HEK293T (cell line): ENCODE data around the gene OR6N2.

ENCODE experiments used
- CTCF ChIA-PET: fragments of 350-600 bp; formaldehyde crosslinking; extraction: SDS; loops from one replicate; lab custom pipeline; 2021; ENCODE audit warnings: antibody characterized with exemption, inconsistent platforms; lab: Yijun Ruan, JAX
- POLR2A ChIA-PET: fragments of 350-600 bp; formaldehyde crosslinking; extraction: SDS; loops from one replicate; lab custom pipeline; 2020; ENCODE audit warnings: antibody characterized with exemption, inconsistent platforms; lab: Yijun Ruan, JAX
- DNase-seq: peaks from one replicate; pipeline ENCODE4 v3.0.0; 2012; ENCODE audit warnings: mixed read lengths; ENCODE audit errors: extremely low spot score
- ARNT ChIP-seq: fragments of 450-650 bp; IDR thresholded peaks from 2 replicates; pipeline ENCODE4 v1.6.1; 2017; ENCODE audit warnings: mild to moderate bottlenecking
- BHLHE40 ChIP-seq: fragments of 450-650 bp; IDR thresholded peaks from 2 replicates; pipeline ENCODE4 v1.6.1; 2016; ENCODE audit warnings: mild to moderate bottlenecking, moderate library complexity, borderline replicate concordance
- CTBP1 ChIP-seq: fragments of 450-650 bp; IDR thresholded peaks from 2 replicates; pipeline ENCODE4 v1.6.1; 2016; ENCODE audit warnings: borderline replicate concordance
- ELF4 ChIP-seq: fragments of 450-650 bp; IDR thresholded peaks from 2 replicates; pipeline ENCODE4 v1.6.1; 2017; ENCODE audit warnings: antibody characterized with exemption
- FOXA1 ChIP-seq: fragments of 450-650 bp; IDR thresholded peaks from 2 replicates; pipeline ENCODE4 v1.6.1; 2016; ENCODE audit warnings: mild to moderate bottlenecking
- FOXK2 ChIP-seq: fragments of 450-650 bp; IDR thresholded peaks from 2 replicates; pipeline ENCODE4 v1.6.1; 2016; ENCODE audit warnings: mild to moderate bottlenecking
- FOXM1 ChIP-seq: fragments of 450-650 bp; IDR thresholded peaks from 2 replicates; pipeline ENCODE4 v1.6.1; 2017; ENCODE audit warnings: mild to moderate bottlenecking, borderline replicate concordance
- HDGF ChIP-seq: fragments of 450-650 bp; IDR thresholded peaks from 2 replicates; pipeline ENCODE4 v1.6.1; 2017; ENCODE audit warnings: antibody characterized with exemption, borderline replicate concordance
- L3MBTL2 ChIP-seq: fragments of 450-650 bp; conservative IDR thresholded peaks from 2 replicates; pipeline ENCODE4 v1.6.1; 2016; ENCODE audit warnings: mild to moderate bottlenecking
- LEF1 ChIP-seq: fragments of 450-650 bp; IDR thresholded peaks from 2 replicates; pipeline ENCODE4 v1.6.1; 2017; ENCODE audit warnings: mild to moderate bottlenecking, borderline replicate concordance
- NFRKB ChIP-seq: fragments of 450-650 bp; IDR thresholded peaks from 2 replicates; pipeline ENCODE4 v1.6.1; 2016; ENCODE audit warnings: mild to moderate bottlenecking, moderate library complexity
- SP1 ChIP-seq: fragments of 450-650 bp; IDR thresholded peaks from 2 replicates; pipeline ENCODE4 v1.6.1; 2017
- SUZ12 ChIP-seq: fragments of 450-650 bp; IDR thresholded peaks from 2 replicates; pipeline ENCODE4 v1.6.1; 2016; ENCODE audit warnings: mild to moderate bottlenecking
- TARDBP ChIP-seq: fragments of 450-650 bp; IDR thresholded peaks from 2 replicates; pipeline ENCODE4 v1.6.1; 2016
- ZNF384 ChIP-seq: fragments of 450-650 bp; IDR thresholded peaks from 2 replicates; pipeline ENCODE4 v1.6.1; 2016
- TF ChIP-seq, protein P1 (sequence below): fragments of 450-650 bp; IDR thresholded peaks from 2 replicates; pipeline ENCODE4 v1.6.1; 2016

OR6N2 gene

DNA sequence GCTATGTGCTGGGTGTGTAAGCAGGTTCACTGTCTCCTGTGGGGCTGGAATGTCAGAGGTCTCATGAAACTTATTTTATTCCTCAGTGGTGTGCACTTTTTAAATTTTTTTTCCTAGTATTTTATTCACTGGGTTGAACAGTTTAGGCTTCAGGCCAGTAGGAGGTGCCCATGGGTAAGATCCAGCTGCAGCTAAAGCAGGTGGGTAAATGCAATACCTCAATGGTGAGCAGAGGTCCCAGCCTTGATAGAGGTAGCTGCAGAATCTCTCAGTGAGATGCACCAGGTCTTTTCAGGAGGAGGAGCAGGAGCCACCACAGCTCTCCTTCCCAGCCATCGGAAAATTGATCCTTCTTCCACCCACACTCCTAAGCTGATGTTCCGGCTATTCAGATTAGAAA is 12.6 kb upstream of the OR6N2 start:
- ChIA-PET CTCF (no interaction called here), POLR2A (no interaction called here)
- no peak for TF ChIP-seq NFRKB
- no peak for TF ChIP-seq FOXA1
- no peak for TF ChIP-seq CTBP1
- no peak for TF ChIP-seq ELF4
- TF ChIP-seq FOXK2, result no peak
- no peak for TF ChIP-seq TARDBP
- no peak for TF ChIP-seq HDGF
- TF ChIP-seq FOXM1, result no peak
- no peak for TF ChIP-seq ARNT
- TF ChIP-seq LEF1, result no peak
- no peak for TF ChIP-seq L3MBTL2
- TF ChIP-seq BHLHE40, result no peak
- TF ChIP-seq, protein P1, sequence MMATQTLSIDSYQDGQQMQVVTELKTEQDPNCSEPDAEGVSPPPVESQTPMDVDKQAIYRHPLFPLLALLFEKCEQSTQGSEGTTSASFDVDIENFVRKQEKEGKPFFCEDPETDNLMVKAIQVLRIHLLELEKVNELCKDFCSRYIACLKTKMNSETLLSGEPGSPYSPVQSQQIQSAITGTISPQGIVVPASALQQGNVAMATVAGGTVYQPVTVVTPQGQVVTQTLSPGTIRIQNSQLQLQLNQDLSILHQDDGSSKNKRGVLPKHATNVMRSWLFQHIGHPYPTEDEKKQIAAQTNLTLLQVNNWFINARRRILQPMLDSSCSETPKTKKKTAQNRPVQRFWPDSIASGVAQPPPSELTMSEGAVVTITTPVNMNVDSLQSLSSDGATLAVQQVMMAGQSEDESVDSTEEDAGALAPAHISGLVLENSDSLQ, result no peak
- TF ChIP-seq ZNF384, result no peak
- TF ChIP-seq SUZ12, result no peak
- DNase-seq, result no peak

DNA sequence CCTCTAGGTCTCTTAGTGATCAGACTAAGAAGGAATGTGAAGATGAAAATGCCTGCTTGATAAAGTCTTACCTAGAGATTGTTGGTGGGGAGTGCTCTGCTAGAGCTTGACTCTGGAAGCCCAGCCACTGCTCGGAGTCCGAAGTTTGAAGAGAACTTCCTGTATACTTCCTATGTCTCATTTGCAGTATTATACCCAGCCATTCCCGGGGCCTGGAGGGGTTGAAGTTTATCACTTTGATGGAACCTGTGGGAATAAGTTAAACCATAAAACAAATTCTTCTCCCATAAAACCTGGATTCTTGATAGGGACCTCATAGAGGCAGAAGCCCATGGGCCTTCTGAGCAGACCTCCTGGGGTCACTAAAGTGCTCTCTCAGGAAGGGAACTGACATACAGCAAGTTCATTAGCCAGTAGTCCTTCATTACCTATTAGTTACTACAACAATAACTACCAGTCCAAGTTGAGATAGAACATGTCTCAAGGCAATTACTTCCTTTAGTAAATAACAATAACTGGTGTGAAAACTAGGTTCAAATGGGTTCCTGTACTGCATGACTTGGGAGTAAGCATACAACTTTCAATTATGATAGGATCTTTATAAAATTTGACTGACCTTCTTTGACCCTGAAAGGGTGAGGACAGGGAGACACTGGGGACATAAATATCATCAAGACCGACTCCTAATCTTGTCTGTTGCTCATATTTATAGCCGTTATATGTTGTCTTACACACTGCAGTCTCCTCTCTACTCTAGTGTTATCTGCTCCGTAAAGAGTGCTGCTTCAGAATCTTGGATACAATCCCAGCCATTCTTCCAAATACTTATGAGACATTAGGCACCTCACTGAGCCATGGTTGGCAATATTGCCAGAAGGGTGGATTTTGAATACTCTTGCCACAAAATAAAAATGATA is 8.8 kb downstream of the OR6N2 start, which contains the start of gene OR6N1:
OR6N1 (minus strand) TSS at position 246 of the 917 bp plus-strand sequence. CDS start 5,513 bp downstream, outside the sequence.
- no peak for DNase-seq
- POLR2A ChIA-PET, result no interaction called here
- TF ChIP-seq LEF1, result no peak
- no peak for TF ChIP-seq FOXK2
- TF ChIP-seq SP1, result no peak
- TF ChIP-seq SUZ12, result no peak
- no peak for TF ChIP-seq CTBP1
- no peak for TF ChIP-seq HDGF
- no peak for TF ChIP-seq ELF4
- no peak for TF ChIP-seq TARDBP
- no peak for TF ChIP-seq L3MBTL2
- no peak for TF ChIP-seq ARNT
- no peak for TF ChIP-seq NFRKB
- CTCF ChIA-PET, result no interaction called here

DNA sequence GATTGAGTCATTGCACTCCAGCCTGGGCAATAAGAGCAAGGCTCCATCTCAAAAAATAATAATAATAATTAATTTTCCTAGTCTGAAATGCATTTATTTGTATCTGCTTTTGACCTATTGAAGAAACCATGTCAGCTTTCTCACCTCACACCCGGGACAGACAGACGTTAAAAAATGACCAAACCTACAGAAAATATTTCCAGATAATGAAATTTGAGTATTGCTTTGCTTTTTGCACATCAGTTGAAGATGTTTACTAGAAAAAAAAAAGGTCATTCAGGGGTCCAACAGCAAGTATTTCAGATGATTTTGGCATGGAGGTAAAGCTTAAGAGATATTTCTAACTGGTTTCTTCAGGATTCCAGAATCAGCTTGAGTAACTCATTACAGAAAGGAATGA is 26.6 kb downstream of the OR6N2 start, which contains the start of gene OR6K6:
OR6K6 (plus strand) TSS at position 301 of the 400 bp plus-strand sequence. CDS start 168 bp downstream, outside the sequence.
- ChIA-PET CTCF (no interaction called here), POLR2A (no interaction called here)
- DNase-seq, result no peak
- TF ChIP-seq ELF4 (no peak), LEF1 (no peak), CTBP1 (no peak), ARNT (no peak), BHLHE40 (no peak), FOXK2 (no peak), HDGF (no peak), L3MBTL2 (no peak), SP1 (no peak), ZNF384 (no peak)

DNA sequence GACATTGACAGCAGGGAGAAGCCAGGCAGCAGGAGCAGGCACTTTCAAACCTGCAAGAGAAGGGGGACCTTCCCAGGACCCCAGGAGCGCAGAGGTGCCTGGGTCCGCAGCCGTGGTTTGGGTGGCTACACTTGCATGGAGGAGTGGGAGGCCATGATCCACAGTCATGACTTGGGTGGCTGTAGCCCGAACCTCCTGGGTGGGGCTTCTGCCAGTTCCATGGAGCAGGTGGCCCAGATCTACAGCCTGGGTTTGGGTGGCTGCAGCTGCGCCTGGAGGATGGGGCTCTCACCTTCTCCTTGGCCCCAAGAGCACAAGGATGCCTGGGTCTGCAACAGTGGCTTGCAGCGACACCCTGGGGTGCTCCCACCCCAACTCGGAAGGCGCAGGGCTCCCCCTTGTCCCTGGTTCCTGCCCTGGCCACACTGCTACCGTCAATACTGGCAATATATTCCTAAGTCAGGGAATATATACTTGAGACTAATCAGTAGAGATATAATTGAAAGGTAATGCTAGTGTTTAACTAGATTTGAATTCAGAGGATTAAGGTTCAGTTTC is 28.8 kb downstream of the OR6N2 start:
- TF ChIP-seq FOXK2, result no peak
- TF ChIP-seq NFRKB, result no peak
- no peak for TF ChIP-seq FOXA1
- TF ChIP-seq ARNT, result no peak
- no peak for TF ChIP-seq BHLHE40
- no peak for TF ChIP-seq FOXM1
- no peak for TF ChIP-seq L3MBTL2
- no peak for TF ChIP-seq CTBP1
- TF ChIP-seq LEF1, result no peak
- no peak for TF ChIP-seq ELF4
- no peak for TF ChIP-seq SP1
- no peak for DNase-seq
- ChIA-PET POLR2A (no interaction called here), CTCF (no interaction called here)

DNA sequence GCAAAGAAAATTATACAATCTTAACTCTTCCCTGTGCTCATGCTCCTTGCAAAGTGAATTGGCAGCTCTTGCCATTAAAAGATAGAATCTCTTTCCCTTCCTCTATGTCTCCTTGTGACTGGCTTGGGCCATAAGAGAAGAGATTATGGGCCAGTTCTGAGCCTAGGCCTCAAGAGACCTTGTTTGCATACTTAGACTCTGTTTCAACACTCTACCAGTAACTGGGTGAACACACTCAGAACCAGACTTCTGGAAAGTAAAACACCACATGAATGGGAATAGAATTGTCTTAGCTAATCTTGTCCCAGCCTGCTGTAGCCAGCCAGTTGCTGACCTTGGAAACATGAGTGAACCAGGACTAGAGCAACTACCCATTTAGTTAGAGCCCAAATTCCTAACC is 45.2 kb downstream of the OR6N2 start:
- no peak for TF ChIP-seq L3MBTL2
- no peak for TF ChIP-seq LEF1
- no peak for TF ChIP-seq NFRKB
- TF ChIP-seq TARDBP, result no peak
- ChIA-PET CTCF (no interaction called here), POLR2A (no interaction called here)
- DNase-seq, result no peak

DNA sequence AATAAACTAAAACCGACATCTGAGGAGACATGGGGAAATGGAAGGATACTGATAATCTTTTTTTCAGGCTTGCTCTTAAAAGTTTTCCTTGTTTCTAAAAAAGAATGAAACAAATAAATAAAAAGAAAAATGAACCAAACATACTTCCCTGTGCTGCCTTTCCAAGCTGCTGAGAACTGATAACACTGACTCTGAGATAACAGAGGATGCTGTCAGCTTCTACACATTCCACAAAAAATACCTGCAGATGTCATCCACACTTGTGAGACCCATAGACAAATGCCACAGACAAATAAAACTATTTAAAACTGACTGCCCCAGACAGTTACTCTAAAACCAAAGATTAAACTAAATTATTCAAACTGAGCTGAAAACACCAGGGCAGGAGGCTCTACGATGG is 48.5 kb downstream of the OR6N2 start:
- DNase-seq, result no peak
- TF ChIP-seq ZNF384 (no peak), SP1 (no peak), TARDBP (no peak), NFRKB (no peak), L3MBTL2 (no peak), LEF1 (no peak), ELF4 (no peak), FOXM1 (no peak), CTBP1 (no peak), FOXA1 (no peak), FOXK2 (no peak), ARNT (no peak), SUZ12 (no peak), HDGF (no peak)
- ChIA-PET CTCF (no interaction called here), POLR2A (no interaction called here)

DNA sequence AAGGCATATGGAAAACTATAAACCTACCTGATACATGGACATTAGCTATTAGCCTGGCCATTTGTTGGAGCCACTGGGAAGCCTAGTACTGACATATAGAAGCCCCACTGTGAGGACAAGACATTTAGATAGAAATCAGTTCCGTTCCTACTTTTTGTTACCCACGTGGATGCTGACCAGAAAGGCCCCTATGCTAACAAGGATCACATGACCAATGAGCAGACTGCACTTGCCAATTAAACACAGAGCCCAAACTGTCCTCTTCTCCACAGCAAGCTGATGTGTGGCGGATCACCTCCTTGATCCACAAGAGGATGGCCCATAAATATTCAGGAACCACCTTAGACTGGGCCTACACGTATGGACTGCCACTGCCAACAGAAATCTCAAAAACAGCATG is 49.3 kb downstream of the OR6N2 start:
- TF ChIP-seq SP1 (no peak), FOXK2 (no peak), ELF4 (no peak), ARNT (no peak), SUZ12 (no peak), FOXM1 (no peak), FOXA1 (no peak), BHLHE40 (no peak), HDGF (no peak), LEF1 (no peak), L3MBTL2 (no peak), ZNF384 (no peak), TARDBP (no peak), NFRKB (no peak), CTBP1 (no peak)
- TF ChIP-seq, protein P1, result no peak
- no peak for DNase-seq
- ChIA-PET POLR2A (no interaction called here), CTCF (no interaction called here)
